Breast epithelium (tissue), 3 donors: Measurements from ENCODE around the gene GRIK4.

Source experiments
- CTCF ChIP-seq, 3 donors: fragments of 450-650 bp; IDR thresholded peaks; one replicate each; pipeline ENCODE4 v1.5.1; 2016 to 2017; ENCODE audit warnings: antibody characterized with exemption in 3 of 3, mild to moderate bottlenecking in 3 of 3, moderate library complexity in 3 of 3
- POLR2A ChIP-seq: fragments of 450-650 bp; IDR thresholded peaks from one replicate; pipeline ENCODE4 v1.6.1; 2016; ENCODE audit warnings: antibody characterized with exemption, mild to moderate bottlenecking, moderate library complexity

- no peak for TF ChIP-seq POLR2A
- TF ChIP-seq CTCF (IDR thresholded peaks at IDR 0.05) = no peak
These were observed 343.4 kb downstream of the GRIK4 start for GRCh38 chr11:120854988-120855387.
